ES-I3 (cell line): Measurements from ENCODE around the gene THSD4.
"Not testable (repeated sequence)": the region's sequence is repeated elsewhere in the genome, so short reads cannot be mapped to it uniquely, and the experiment has no call there.

Experiments used
- H3K36me3 ChIP-seq: 2 replicates; pipeline ENCODE4 v1.6.1; 2013; ENCODE audit warnings: mild to moderate bottlenecking, low read length, control low read depth, moderate library complexity; ENCODE audit not compliant: insufficient read depth
- H3K4me1 ChIP-seq: 2 replicates; pipeline ENCODE4 v1.6.1; 2013; ENCODE audit warnings: mild to moderate bottlenecking, control low read depth, low read length; ENCODE audit not compliant: insufficient read depth
- H3K9ac ChIP-seq: 2 replicates; pipeline ENCODE4 v1.6.1; 2013; ENCODE audit warnings: low read depth, mild to moderate bottlenecking, low read length, moderate library complexity
- H3K9me3 ChIP-seq: 2 replicates; pipeline ENCODE4 v1.6.1; 2013; ENCODE audit warnings: mild to moderate bottlenecking, low read length, moderate library complexity; ENCODE audit not compliant: control insufficient read depth, insufficient read depth

THSD4 gene

GRCh38 chr15:71160976-71161375 lies 45.7 kb downstream of the THSD4 start:
- Histone ChIP-seq H3K4me1 (no peaks in the 10 kb centered on the region), H3K36me3 (no peaks in the 10 kb centered on the region; the same call in 1 of the 2 replicates), H3K9me3 (peaks cover 3% of the 10 kb centered on the region; the same call in 1 of the 2 replicates)

DNA sequence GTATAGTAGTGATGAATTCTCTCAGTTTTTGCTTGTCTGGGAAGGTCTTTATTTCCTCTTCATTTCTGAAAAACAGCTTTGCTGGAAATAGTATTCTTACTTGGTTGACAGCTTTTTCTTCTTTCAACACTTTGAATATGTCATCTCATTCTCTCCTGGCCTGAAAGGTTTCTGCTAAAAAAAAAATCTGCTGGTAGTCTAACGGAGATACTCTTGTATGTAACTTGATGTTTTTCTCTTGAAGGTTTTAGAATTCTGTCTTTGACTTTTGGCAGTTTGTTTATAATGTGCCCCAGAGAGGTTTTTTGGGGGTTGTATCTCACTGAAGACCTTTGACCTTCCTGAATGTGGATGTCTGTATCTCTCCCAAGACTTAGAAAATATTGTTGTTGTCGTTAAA lies 47.0 kb downstream of the THSD4 start:
- Histone ChIP-seq H3K9me3 (peaks cover 3% of the 10 kb centered on the region; the same call in 1 of the 2 replicates), H3K4me1 (no peaks in the 10 kb centered on the region), H3K9ac (no peak overlapping the region), H3K36me3 (no peaks in the 10 kb centered on the region; the same call in 1 of the 2 replicates)

More at GRCh38 chr15:71160976-71161375, 45.7 kb downstream of the THSD4 start:
- no peak overlapping the region for H3K9ac ChIP-seq

GRCh38 chr15:71164606-71165005 lies 49.3 kb downstream of the THSD4 start:
- H3K4me1 ChIP-seq, H3K36me3 ChIP-seq, H3K9me3 ChIP-seq: not testable (repeated sequence)

DNA sequence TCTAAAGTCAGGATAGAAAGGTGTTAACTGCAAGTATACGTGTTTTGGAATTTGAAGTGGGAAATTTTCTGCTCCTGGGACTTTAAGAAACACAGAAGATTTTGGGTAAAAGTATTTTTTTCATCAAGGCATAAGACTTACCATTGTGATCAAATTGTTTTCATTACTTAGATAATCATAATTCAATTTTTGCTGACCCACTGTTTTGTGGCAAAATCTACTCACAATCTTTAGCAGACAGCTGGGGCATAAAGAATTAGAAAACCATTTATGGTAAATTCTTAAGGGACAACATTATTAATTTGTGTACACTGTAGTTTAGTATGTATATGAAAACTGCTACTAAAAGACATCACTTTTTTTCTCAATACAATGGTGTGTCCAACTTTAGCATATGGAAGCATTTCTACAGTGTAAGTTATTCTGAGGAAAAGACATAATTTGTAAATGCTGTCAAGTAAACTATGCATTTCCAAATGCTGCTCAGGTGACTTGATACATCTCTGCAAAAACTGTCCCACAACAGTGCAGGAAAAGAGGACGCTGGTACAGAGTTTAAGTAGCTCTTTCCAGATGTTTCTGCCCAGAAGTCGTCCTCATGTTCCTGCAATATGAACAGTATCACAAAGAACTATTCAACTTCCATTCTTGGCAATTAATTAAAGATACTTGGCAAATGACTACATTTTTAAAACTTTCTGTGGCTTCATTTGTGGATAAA lies 52.3 kb downstream of the THSD4 start:
- H3K4me1 ChIP-seq: no peaks in the 10 kb centered on the region

More at GRCh38 chr15:71164606-71165005, 49.3 kb downstream of the THSD4 start:
- H3K9ac ChIP-seq: not testable (repeated sequence)

GRCh38 chr15:71168166-71168834 lies 53.0 kb downstream of the THSD4 start:
- Histone ChIP-seq H3K9me3 (0 out of 2 replicates have a peak, but pooled peaks cover 2% of the 10 kb centered on the region), H3K4me1 (no peaks in the 10 kb centered on the region), H3K9ac (no peak overlapping the region), H3K36me3 (no peaks in the 10 kb centered on the region; the same call in 1 of the 2 replicates)

More for the DNA sequence above, 52.3 kb downstream of the THSD4 start:
- no peak overlapping the region for H3K9ac ChIP-seq
- H3K36me3 ChIP-seq: no peaks in the 10 kb centered on the region; the same call in 1 of the 2 replicates
- H3K9me3 ChIP-seq: no peaks in the 10 kb centered on the region; the same call in 1 of the 2 replicates

GRCh38 chr15:71170163-71170562 lies 54.9 kb downstream of the THSD4 start:
- no peaks in the 10 kb centered on the region; the same call in 1 of the 2 replicates for H3K36me3 ChIP-seq

GRCh38 chr15:71171195-71171594 lies 55.9 kb downstream of the THSD4 start:
- Histone ChIP-seq H3K4me1 (no peaks in the 10 kb centered on the region), H3K9ac (no peak overlapping the region), H3K36me3 (no peaks in the 10 kb centered on the region), H3K9me3 (0 out of 2 replicates have a peak, but pooled peaks cover 2% of the 10 kb centered on the region)

More at GRCh38 chr15:71170163-71170562, 54.9 kb downstream of the THSD4 start:
- Histone ChIP-seq H3K4me1 (no peaks in the 10 kb centered on the region), H3K9me3 (0 out of 2 replicates have a peak, but pooled peaks cover 2% of the 10 kb centered on the region), H3K9ac (no peak overlapping the region)

GRCh38 chr15:71174360-71174759 lies 59.1 kb downstream of the THSD4 start:
- H3K36me3 ChIP-seq, H3K4me1 ChIP-seq, H3K9me3 ChIP-seq, H3K9ac ChIP-seq: not testable (repeated sequence)

GRCh38 chr15:71180986-71181853 lies 65.9 kb downstream of the THSD4 start:
- no peaks in the 10 kb centered on the region; the same call in 1 of the 2 replicates for H3K36me3 ChIP-seq
- H3K9ac ChIP-seq: no peak overlapping the region
- H3K4me1 ChIP-seq: no peaks in the 10 kb centered on the region
- H3K9me3 ChIP-seq: no peaks in the 10 kb centered on the region

GRCh38 chr15:71182522-71182921 lies 67.3 kb downstream of the THSD4 start:
- no peak overlapping the region for H3K9ac ChIP-seq
- H3K4me1 ChIP-seq: peaks cover 10% of the 10 kb centered on the region; the same call in 1 of the 2 replicates
- no peaks in the 10 kb centered on the region; the same call in 1 of the 2 replicates for H3K36me3 ChIP-seq
- no peaks in the 10 kb centered on the region for H3K9me3 ChIP-seq

DNA sequence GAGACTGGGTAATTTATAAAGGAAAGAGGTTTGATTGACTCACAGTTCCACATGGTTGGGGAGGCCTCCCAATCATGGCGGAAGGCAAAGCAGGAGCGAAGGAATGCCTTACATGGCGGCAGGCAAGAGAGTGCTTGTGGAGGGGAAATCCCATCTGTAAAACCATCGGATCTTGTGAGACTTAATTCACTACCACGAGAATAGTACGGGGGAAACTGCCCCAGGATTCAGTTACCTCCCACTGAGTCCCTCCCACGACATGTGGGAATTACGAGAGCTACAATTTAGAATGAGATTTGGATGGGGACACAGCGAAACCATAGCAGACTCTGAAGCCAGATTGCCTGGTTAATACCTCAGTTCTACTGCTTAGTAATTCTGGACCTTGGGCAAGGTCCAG lies 67.8 kb downstream of the THSD4 start:
- Histone ChIP-seq H3K36me3 (no peaks in the 10 kb centered on the region; the same call in 1 of the 2 replicates), H3K4me1 (peaks cover 13% of the 10 kb centered on the region; the same call in 1 of the 2 replicates), H3K9me3 (no peaks in the 10 kb centered on the region), H3K9ac (no peak overlapping the region)

GRCh38 chr15:71185706-71186105 lies 70.4 kb downstream of the THSD4 start:
- Histone ChIP-seq H3K36me3 (no peaks in the 10 kb centered on the region; the same call in 1 of the 2 replicates), H3K9me3 (no peaks in the 10 kb centered on the region), H3K4me1 (peaks cover 13% of the 10 kb centered on the region; the same call in 1 of the 2 replicates), H3K9ac (no peak overlapping the region)

- Histone ChIP-seq H3K9me3 (no peaks in the 10 kb centered on the region), H3K4me1 (peaks cover 13% of the 10 kb centered on the region; the same call in 1 of the 2 replicates)
Measured at GRCh38 chr15:71186267-71186666, 71.0 kb downstream of the THSD4 start.

GRCh38 chr15:71187078-71187477 lies 71.8 kb downstream of the THSD4 start:
- Histone ChIP-seq H3K4me1 (peaks cover 13% of the 10 kb centered on the region; the same call in 1 of the 2 replicates), H3K9me3 (no peaks in the 10 kb centered on the region), H3K36me3 (no peaks in the 10 kb centered on the region; the same call in 1 of the 2 replicates), H3K9ac (no peak overlapping the region)

More at GRCh38 chr15:71186267-71186666, 71.0 kb downstream of the THSD4 start:
- H3K9ac ChIP-seq: no peak overlapping the region
- H3K36me3 ChIP-seq: no peaks in the 10 kb centered on the region; the same call in 1 of the 2 replicates
